Activated T-cell treated with anti-CD3 and anti-CD28 coated beads for 4 hours (primary cell): ENCODE results near the gene FAM110D.
A peak's percentile ranks its signal among the peaks of the same experiment; 100 is the strongest.

ENCODE experiments used
- DNase-seq: peaks from one replicate; pipeline ENCODE4 v3.0.0-alpha.2; 2020

The FAM110D gene

DNA sequence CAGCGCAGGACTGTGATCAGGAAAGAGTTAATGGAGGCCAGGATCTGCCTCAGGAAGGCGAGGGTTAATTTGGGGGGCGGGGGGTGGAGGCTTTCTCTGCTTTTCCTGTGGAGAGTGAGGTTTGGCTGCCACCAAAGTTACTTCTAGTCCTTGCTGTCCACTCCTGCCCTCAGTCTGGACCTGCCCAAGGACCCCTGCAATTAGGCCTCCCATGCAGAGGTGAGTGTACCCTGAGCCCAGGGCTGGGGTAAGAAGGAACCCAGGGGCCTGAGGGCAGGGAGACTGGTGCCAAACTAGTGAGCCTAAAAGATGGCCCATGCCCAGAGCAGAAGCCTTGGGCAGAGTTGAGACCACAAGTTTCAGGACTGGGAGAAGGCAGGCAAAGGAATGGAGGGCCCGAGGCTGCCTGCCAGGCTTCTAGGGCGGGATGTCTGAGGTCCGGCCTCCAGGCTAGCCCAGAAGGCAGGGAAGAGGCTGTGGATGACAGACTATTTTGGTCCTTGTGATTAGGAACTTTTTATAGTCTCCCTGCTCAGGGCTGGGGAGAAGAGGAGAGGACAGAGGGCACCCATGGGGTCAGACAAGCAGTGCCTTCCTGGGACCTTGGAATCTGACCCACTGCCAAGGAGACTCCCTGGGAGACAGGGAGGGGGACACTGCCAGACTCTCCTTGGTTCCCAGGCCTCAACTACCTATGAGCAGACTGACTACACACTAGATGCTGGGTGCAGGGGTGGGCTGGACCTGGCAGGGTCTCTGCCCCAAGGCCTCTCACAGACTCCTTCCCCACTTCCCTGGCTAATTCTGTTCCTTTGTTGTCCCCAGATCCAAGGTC lies at the start of gene FAM110D:
FAM110D (plus strand) TSS at position 172 of the 835 bp plus-strand sequence. CDS start 2,213 bp downstream, outside the sequence.
- DNase-seq, result no peak

DNA sequence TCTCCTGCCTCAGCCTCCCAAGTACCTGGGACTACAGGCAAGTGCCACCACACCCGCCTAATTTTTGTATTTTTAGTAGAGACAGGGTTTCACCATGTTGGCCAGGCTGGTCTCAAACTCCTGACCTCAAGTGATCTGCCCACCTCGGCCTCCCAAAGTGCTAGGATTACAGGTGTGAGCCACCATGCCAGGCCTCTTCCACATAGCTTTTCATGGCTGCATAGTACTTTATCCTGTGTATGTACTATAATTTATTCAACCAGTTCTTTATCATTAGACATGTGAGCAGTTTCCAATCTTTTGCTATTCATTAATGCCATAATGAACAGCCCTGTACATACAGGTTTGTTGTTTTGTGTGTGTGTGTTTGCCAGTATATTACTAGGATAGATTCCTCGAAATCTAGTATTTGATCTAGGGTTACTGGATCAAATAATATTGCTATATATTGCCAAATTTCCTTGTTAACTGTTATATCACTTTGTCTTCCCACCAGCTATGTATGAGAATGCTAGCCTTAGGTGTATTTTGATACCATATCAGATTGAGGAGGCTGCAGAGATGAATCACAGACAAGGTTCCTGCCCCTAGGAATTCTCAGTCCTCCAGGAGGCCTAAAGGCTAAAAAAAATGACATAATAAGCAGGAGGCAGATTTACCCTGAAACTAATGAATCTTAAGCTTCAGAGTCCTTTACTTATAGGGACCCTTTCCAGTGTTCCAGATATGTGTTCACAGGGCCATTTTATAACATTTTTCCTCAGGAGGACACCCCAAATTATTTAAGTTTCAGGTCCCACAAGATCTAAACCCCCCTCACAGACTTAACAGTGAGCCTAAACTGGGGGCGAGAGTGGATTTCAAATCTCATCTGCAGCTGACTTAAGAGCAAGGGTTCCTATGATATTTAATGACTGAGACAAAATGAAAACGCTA lies 49.4 kb upstream of the FAM110D start:
- DNase-seq, result no peak

DNA sequence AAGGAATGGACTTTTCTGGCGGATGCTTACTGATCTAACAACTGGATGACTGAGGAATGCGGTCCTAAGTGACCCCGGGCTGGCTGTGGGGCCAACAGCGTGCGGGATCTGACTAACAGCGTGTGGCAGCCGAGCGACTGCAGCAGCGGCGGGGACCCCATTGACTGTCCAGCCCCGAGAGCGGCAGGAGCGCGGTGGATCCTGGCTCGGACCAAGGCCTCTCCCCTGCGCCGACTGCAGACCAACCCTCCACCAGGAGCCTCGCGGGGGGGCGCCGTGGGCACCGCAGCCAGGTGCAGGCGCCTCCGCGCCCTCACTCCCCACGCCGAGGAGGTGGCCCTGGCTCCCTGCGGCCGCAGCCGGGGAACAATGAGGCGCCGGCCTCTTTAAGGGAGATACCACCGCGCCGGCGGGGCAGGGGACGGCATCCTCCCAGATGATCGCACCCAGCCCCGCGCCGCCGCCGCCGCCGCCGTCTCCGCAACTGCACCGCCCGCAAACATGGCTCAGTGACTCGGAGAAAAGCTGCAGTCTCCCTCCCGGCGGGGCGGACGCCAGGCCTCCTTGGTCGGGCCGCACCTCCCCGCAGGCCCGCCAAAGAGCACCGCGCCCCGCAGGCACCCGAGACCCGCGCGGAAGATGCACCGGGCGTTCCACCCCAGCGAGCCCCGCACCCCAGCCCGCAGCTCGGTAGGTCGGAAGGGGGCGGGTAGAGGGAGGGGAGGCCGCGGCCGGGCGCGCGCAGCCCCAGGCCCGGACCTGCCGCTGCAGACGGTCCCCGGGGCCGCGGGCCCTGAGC lies 47.9 kb upstream of the FAM110D start:
- DNase-seq, result peak; percentile 53

DNA sequence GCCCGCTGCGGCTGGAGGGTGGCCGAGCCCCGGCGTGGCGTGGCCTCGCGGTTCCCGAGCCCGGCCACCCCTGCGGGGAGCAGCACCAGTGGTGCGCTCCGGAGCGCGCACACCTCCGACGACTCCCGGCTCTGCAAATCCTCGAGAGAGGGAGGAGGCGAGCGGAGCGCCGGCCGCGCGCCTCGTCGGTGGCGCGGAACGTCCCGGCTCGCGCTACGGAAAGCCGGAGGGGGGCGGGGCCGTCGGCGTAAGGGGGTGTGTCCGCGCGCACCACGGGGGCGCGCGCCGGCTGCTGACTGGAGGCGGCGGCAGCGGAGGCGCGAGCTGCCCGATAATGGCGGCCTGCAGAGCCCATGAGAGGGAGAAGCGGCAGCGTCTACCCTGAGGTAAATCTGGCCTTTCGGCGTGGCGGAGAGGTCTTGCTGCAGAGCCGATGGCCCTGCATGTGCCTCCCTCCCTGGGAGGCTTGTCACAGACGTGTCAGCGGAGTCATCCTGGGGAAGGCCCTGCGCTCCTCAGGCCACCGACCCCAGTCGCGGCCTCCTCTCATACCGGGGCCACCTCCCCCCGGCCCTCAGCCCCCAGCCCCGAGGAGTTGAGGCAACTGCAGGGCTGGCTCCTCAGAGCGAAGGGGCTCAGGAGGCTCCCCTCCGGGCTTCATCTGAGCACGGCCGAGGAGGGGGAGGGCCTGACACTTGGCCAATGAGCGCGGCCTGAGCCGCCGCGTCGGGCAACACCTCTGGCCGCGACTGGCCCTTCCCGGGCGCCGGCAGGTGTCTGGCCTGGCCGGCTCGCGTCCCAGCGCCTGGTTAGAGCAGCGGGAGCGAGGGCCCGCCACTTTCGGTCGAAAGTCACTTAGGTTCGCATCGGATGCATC lies 47.1 kb upstream of the FAM110D start, which contains the start of gene PDIK1L:
PDIK1L (plus strand) TSS at position 295 of the 877 bp plus-strand sequence. CDS start 2,485 bp downstream, outside the sequence.
- peak; percentile 91 for DNase-seq

DNA sequence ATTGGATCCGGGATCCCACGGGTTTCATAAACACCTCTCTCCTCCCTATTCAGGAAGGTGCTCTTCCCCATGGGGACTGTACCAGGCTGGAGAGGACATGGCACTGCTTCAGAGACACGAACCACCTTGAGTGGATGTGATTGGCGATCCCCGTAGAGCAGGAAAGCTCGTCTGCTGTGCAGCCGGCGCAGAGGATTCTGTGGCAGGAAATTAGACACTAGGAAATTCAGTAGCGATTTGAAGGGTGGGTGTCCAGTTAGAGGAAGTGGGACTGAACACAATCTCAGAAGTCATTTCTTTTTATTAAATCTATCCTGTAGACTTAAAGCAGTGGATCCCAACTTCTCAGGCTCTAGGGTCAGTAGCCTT lies 46.5 kb upstream of the FAM110D start:
- DNase-seq, result no peak

DNA sequence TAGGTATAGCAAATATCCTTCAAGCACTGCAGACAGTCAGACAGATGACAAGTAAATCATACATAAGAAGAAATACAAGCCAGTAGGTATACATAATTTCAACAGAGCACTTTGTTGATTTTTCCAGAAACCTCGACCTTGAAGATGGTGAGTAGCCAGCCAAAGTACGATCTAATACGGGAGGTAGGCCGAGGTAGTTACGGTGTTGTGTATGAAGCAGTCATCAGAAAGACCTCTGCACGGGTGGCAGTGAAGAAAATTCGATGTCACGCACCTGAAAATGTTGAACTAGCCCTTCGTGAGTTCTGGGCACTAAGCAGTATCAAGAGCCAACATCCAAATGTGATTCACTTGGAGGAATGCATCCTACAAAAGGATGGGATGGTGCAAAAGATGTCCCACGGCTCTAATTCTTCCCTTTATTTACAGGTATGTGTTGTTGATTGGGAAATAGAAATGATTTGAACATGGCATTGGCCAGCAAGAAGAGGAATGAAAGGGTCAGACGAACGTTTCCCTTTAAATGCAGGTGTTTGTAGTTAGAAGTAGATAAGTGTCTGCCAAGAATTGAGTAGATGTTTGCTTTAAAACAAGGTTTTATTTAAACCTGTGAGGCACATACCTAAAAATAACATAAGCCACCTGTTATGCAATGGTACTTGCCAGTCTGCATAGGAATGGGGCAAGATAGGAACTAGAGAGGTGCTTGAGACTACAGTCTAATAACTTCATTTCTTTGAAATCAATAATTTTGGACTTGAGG lies 44.5 kb upstream of the FAM110D start:
- DNase-seq, result no peak

DNA sequence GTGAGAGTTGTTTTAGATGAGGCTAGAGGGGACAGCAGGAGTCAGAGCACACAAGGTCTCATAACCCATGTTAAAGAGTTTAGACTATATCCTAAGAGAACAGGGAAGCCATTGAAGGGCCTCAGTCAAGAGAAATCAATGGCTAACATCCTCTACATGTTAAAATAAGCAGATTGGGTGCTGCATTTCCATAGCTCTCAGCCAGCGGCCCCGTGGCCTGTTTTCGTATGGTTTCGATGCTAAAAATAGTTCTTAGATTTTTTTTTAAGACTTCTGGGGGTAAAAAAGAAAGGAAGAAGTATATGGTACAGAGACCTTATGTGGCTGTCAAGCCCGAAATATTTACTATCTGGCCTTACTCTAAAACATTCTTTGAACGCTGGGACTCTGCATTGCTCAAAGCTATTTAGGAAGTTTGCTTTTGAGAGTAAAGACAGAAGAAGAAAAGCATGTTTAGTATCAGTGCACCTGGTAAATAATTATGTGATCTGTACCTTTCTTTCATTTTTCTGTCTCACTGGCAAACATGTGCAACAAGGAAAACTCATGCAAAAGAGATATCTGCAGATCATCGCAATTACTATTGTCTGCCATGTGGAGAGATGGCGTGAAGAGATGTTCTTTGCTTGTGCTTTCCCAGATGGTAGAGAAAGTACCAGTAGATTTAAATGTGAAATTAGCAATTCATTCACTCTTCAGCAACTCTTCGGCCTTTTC lies 38.8 kb upstream of the FAM110D start:
- DNase-seq, result no peak

DNA sequence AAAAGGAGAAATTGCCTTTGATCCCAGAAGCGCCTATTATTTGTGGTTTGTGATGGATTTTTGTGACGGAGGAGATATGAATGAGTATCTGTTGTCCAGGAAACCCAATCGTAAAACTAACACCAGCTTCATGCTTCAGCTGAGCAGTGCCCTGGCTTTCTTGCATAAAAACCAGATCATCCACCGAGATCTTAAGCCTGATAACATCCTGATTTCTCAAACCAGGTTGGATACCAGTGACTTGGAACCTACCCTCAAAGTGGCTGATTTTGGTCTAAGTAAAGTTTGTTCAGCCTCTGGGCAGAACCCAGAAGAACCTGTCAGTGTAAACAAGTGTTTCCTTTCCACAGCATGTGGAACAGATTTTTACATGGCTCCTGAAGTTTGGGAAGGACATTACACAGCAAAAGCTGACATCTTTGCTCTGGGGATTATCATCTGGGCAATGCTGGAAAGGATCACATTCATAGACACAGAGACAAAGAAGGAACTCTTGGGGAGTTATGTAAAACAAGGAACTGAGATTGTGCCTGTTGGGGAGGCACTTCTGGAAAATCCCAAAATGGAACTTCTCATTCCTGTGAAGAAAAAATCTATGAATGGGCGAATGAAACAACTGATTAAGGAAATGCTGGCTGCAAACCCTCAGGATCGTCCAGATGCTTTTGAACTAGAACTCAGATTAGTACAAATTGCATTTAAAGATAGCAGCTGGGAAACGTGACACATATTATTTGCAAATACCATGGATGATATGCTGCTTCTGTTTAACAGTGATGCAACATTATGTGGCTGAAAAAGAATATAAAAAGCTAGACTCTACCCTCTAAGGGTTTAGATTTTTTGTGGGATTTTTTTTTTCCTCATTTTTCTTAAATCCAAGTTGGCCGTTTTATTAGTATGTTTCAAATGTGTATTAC lies 36.8 kb upstream of the FAM110D start:
- no peak for DNase-seq

DNA sequence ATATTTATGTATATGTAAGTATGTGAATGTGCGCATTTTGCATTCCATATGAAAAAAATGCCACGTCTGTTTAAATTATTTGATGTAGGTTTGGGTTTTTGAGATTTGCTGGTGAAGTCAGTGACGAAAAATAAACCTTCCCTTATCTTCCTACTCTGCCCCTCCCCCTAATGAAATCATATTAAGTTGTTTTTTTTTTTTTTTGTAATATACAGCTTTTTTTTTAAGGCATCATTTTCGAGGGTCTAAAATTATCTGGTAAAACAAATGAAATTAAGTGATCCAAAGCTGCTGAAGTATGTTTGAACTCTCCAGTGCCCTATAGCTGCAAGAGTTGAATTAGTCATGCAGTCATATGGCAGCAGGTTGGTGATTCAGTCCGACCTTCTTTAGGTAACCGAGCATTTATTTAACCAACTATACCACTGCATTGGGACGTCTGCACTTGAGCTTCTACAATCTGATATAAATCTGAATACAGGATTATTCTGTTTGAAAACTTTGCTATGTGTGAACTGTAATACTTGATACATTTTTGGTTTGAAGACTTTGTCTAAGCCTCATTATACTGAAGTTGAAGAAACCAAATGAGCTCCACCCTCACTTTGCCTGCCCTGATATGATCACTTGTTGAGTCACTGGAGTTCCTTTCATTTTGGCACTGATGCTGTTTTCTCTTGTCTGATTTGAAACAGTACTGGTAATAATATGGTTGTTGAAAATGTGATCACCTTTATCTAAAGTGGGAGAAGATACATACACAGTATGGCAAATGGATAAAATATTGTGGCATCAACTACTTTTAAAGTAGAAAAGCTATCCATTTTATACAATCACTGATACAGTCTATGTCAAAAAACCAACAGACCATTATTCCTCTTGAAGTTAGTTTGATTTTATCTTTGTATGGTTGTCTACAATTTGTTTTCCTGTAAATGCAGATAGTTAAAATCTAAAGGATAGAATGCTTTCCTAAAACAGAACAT lies 35.6 kb upstream of the FAM110D start:
- no peak for DNase-seq

DNA sequence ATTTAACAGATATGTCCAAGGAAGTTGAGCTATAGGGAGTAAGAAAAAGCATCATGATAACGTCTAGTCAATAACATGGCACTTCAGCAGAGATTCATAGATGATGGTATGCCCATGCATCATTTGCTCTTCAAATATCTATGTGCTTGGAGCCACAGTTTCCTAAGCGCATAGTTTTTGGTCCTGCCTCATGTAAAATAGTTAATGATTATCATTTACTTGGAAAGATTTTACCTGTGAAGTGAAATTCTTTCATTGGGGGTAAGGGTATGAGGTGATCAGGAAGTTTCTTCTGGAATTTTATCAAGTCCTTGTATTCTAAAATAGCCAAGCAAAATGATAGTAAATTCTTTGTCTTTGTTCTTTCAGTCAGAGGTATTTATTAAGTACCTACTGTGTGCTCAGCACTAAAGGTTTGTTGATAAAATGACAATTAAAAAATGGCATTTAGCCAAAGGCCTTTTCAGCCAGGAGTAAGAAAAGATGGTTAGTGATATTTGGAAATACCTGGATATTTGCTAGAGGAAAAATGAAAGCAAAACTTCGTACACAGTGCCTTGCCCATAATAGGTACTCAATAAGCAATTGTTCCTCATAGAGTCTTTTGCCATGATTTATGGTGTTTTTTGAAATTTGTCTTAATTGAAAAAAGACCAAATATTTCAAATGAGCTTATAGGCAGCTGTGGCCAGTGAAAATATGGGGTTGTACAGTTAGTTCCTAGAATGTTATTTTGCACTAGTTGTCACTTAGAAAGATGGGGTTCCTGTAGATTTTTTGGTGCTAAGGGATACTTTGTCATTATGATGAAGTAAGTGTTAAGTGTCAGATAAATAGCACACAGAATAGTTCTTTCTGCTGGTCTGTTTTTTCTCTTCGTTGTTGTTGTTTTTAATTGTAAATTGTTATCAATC lies 34.2 kb upstream of the FAM110D start:
- no peak for DNase-seq

DNA sequence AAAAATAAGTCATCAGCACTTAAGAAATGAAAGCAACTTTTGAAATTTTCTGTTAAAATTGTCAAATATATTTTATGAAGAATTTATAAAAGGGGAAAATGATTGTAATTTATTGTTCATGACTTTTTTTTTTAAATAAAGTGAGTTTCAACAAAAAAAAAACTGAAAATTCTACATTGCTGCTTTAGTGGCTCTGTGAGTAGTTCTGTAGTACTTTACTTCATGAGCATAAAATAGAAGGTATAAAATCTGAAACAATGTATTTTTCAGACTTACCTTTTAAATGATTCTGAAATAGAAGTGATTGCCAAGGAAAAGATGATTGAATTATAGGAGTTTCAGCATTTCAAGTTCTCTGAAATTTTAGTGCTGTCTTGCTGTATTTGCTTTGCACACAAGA lies 33.5 kb upstream of the FAM110D start:
- DNase-seq, result no peak

DNA sequence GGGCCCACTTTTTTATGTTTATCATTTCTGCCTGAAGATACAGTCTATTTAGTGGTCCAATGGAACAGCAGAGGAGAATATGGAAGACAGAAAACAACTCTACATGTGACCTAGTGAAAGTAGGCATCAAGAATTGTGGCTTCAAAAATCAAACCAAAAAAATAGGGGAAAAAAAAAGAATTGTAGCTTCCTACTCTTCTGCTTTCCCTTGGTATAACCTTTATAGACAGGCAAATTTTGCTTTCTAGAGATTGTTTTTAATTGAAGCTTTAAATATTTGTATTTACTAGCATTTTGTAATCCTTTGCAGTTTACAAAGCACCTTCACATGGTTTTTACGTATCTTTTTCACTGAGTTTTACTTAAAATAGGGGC lies 32.9 kb upstream of the FAM110D start:
- DNase-seq, result no peak

DNA sequence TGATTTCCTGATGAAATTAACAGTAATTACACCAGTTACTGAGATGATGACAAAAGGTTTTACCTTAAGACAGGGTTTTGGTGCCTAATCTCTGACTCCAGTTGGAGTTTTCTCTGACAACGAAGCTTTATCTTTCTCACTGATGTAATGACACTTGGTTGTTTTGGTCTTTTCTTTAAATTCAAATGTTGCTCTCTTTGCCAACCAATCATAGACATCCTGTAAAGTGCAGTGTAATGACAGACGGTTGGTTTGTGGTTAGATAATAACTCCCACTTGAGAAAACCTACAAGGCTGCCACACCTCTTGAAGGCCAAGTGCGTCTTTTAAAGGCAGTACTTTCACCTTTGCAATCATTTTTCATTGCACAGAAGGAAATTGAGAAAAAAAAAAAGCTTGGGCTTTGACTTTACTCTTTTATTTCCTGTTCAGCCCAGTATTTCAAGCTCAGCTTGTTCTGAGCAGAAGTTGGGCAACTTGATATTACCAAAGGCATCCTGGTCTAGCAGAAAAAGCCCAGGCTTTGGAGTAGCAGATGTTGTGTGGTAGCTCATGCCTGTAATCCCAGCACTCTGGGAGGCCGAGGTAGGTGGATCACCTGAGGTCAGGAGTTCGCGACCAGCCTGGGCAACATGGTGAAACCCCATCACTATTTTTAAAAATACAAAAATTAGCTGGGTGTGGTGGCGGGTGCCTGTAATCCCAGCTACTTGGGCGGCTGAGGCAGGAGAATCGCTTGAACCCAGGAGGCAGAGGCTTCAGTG lies 32.4 kb upstream of the FAM110D start:
- DNase-seq, result peak; percentile 36

DNA sequence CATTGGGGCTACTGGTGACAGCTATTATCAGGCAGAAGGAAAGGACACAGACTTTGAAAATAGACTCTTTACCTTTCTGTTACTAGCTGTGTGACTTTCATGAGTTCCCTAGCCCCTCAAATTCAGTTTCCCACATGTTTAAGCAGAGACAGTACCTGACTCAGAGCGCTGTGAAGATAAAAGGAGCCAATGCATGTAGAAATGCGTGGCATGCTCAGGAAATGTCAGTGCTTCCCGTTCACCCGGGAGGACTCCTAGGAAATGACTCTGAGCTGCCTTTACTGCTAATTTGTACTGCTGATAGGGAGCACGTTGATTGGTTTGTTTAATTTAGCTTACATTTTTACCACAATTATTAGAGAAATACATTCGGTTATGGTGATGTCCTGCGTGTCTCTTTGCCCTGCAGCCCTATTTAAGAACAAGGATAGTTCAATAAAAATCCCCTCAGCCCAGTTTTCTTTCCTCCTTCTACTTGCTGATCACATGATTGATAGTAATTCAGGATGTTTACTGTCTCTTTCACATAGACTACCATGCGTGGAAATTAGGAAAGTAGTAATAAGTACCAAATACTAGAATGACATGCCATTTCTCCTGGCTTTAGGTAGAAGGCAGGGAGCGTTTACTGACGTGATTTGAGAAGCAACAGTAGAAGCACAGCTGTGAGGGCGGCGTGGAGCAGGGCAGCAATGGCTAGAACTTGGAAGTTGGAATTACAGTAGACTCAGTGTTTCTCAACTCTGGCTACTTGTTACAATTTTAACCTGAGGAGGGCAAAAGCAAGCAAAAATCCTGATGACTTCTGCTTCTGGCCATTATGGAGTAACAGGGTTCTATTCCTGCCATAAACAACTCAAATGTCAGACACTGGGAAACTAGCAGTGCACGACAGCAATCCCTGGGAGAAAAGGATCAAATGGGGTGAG lies 31.4 kb upstream of the FAM110D start:
- DNase-seq, result no peak

DNA sequence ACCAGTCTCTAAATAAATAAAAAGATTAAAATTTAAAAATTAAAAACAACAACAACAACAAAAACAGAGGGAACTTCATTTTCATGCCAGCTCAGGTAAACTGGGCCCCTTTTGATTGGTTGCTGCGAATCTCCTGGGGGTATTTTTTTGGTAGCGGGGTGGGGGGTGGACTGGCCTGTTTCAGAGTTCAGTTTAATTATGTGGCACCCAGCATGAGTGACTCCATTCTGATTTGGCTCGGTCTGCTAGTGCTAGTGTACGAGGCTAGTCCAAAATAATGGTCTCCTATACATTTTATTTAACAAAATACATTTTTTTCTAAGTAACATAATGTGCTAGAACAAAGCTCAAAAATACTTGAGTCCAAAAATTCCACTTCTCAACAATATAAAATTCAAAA lies 29.1 kb upstream of the FAM110D start:
- DNase-seq, result no peak
